Esophagus squamous epithelium (tissue), 4 donors: ENCODE data around the gene GPR156.

Experiments used
- CTCF ChIP-seq, 6 experiments: fragments of 450-650 bp in 4 of 6; fragments of 200-600 bp in 2 of 6; sonication (generic) in 2 of 6; IDR thresholded peaks; one replicate each; pipeline ENCODE4 v1.5.1; 2016 to 2019; ENCODE audit warnings: antibody characterized with exemption in 6 of 6, mild to moderate bottlenecking in 4 of 6, moderate library complexity in 4 of 6
- POLR2A ChIP-seq, 4 donors: fragments of 450-650 bp; IDR thresholded peaks; one replicate each; pipeline ENCODE4 v1.6.1; 2017; ENCODE audit warnings: antibody characterized with exemption in 4 of 4, mild to moderate bottlenecking in 4 of 4, moderate library complexity in 3 of 4

- TF ChIP-seq CTCF (IDR thresholded peaks at IDR 0.05) (no peak), POLR2A (IDR thresholded peaks at IDR 0.05) (no peak)
Measured at GRCh38 chr3:120258009-120258408, 27.0 kb downstream of the GPR156 start.
